Adrenal gland (tissue), 5 donors: Measurements from ENCODE around the gene CSPG4.

ENCODE experiments used
- POLR2A ChIP-seq, 2 donors: fragments of 450-650 bp; IDR thresholded peaks; one replicate each; pipeline ENCODE4 v1.6.1; 2017; ENCODE audit warnings: antibody characterized with exemption in 2 of 2, mild to moderate bottlenecking in 2 of 2, moderate library complexity in 1 of 2
- TF ChIP-seq, protein P1 (sequence below), 6 experiments: fragments of 450-650 bp in 4 of 6; fragments of 200-600 bp in 2 of 6; sonication (generic) in 1 of 6; IDR thresholded peaks; 1 replicate in 5 of 6; 2 replicates in 1 of 6; pipeline versions ENCODE4 v1.5.1 to v1.8.0; 2016 to 2021; ENCODE audit warnings: antibody characterized with exemption in 6 of 6, mild to moderate bottlenecking in 2 of 6, moderate library complexity in 1 of 6
- donor health status: DM: no; HTN: no; CAD: no.

DNA sequence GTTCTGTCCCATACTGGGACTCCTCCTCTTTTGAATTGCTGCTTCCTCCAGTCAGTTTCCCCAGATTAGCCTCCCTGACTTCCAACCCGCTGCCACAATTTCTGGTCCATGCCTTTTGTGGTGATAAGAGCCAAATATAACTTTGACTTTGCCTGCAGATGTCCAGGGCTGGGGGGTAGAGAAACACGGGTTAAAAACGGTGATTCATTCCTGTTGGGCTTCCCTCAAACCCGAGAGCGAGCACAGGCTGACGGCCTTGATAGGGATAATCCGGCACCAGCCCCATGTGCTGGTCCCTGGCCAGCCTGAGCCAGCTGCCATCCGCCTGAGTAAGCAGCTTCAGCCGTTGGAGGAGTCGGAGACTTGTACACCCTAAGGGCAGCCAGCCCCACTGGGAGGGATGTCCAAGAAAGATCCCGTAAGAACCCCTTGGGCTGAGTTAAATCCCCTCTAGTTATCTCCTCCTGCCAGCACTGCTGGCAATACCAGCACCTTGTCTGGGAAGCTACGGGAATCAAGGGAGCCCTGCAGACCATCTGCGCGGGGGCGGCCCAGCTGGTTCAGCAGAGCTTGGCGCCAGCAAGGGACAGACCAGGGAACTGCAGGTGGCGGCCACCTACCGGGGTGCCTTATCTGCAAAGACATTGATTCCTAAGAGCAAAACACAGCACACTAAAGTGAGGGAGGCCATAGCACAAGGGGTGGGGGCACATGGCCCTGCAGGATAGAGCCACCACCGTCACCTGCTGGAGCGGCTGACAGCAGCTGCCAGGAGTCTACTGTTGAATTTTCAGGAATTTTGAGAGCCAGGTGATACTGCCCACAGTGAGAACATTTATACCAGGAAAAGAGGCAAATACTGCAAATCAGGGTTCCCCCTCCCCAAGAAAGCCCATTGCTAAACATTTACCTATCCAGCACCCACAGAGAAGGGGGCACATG lies 18.1 kb downstream of the CSPG4 start:
- TF ChIP-seq, protein P1, sequence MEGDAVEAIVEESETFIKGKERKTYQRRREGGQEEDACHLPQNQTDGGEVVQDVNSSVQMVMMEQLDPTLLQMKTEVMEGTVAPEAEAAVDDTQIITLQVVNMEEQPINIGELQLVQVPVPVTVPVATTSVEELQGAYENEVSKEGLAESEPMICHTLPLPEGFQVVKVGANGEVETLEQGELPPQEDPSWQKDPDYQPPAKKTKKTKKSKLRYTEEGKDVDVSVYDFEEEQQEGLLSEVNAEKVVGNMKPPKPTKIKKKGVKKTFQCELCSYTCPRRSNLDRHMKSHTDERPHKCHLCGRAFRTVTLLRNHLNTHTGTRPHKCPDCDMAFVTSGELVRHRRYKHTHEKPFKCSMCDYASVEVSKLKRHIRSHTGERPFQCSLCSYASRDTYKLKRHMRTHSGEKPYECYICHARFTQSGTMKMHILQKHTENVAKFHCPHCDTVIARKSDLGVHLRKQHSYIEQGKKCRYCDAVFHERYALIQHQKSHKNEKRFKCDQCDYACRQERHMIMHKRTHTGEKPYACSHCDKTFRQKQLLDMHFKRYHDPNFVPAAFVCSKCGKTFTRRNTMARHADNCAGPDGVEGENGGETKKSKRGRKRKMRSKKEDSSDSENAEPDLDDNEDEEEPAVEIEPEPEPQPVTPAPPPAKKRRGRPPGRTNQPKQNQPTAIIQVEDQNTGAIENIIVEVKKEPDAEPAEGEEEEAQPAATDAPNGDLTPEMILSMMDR (IDR thresholded peaks at IDR 0.05) = peak in 5 of 6 experiments; percentile 33 to 52 (median 40)
- TF ChIP-seq POLR2A (IDR thresholded peaks at IDR 0.05) = peak in 1 of 2 donors; percentile 18
